C4-2B (cell line): ENCODE results near the gene RGSL1.
"Not testable (repeated sequence)": the region's sequence is repeated elsewhere in the genome, so short reads cannot be mapped to it uniquely, and the experiment has no call there.

Experiments
- H3K27ac ChIP-seq: fragments of 450-650 bp; 2 replicates; pipeline ENCODE4 v1.5.1; 2017
- CTCF ChIP-seq: fragments of 450-650 bp; conservative IDR thresholded peaks from 2 replicates; pipeline ENCODE4 v1.5.1; 2017; ENCODE audit warnings: mild to moderate bottlenecking
- ZFX ChIP-seq: fragments of 450-650 bp; IDR thresholded peaks from 2 replicates; pipeline ENCODE4 v1.6.1; 2017

The RGSL1 gene

GRCh38 chr1:182495002-182495401 is 45.1 kb downstream of the RGSL1 start:
- TF ChIP-seq ZFX (no peak), CTCF (no peak)
- H3K27ac ChIP-seq, result no peak overlapping the region

- no peak for TF ChIP-seq ZFX
- TF ChIP-seq CTCF, result no peak
- no peak overlapping the region for H3K27ac ChIP-seq
Measured at GRCh38 chr1:182495693-182496092, 45.7 kb downstream of the RGSL1 start.

- TF ChIP-seq ZFX (no peak), CTCF (no peak)
- H3K27ac ChIP-seq, result no peak overlapping the region
Measured at GRCh38 chr1:182507685-182508084, 57.7 kb downstream of the RGSL1 start.

GRCh38 chr1:182515556-182515955 is 65.6 kb downstream of the RGSL1 start:
- no peak for TF ChIP-seq CTCF
- TF ChIP-seq ZFX, result no peak
- no peak overlapping the region for H3K27ac ChIP-seq

GRCh38 chr1:182520736-182521135 is 70.8 kb downstream of the RGSL1 start:
- H3K27ac ChIP-seq, result no peak overlapping the region
- TF ChIP-seq CTCF, result no peak
- no peak for TF ChIP-seq ZFX

GRCh38 chr1:182525342-182525741 is 75.4 kb downstream of the RGSL1 start:
- no peak for TF ChIP-seq CTCF
- no peak for TF ChIP-seq ZFX
- no peak overlapping the region for H3K27ac ChIP-seq

GRCh38 chr1:182527680-182528079 is 77.7 kb downstream of the RGSL1 start:
- no peak overlapping the region for H3K27ac ChIP-seq
- TF ChIP-seq ZFX (no peak), CTCF (peak; percentile 20)

- H3K27ac ChIP-seq, result not testable (repeated sequence)
Measured at GRCh38 chr1:182528206-182528605, 78.3 kb downstream of the RGSL1 start.
